Pulmonary artery endothelial cell (primary cell): ENCODE data around the gene ATP5PB. TPM values are rescaled to one million over a fixed set of nuclear protein-coding genes. Genes with fewer than 3 reads are reported as not detected.

Source experiments
- DNase-seq: peaks from one replicate; pipeline ENCODE4 v3.0.0-alpha.2; 2011; ENCODE audit warnings: low read depth, low spot score
- total RNA-seq: library from RNA; depleted of rRNA; stranded (reverse); fragments of >200 nt; gene quantifications from 2 replicates; pipeline ENCODE4 v1.2.3, GENCODE V29; 2014

Gene ATP5PB
- total RNA-seq, 1 donor from 2014 or later: 284 TPM

- no peak for DNase-seq
These were observed 2.0 kb upstream of the ATP5PB start for GRCh38 chr1:111446967-111447892.

GRCh38 chr1:111448482-111448917 lies 764 bp upstream of the ATP5PB start:
- no peak for DNase-seq

- DNase-seq: no peak
These were observed 396 bp downstream of the ATP5PB start for GRCh38 chr1:111449703-111450017.

- no peak for DNase-seq
These were observed 921 bp downstream of the ATP5PB start for GRCh38 chr1:111450185-111450584.

GRCh38 chr1:111452581-111452980 lies 3.3 kb downstream of the ATP5PB start:
- no peak for DNase-seq

GRCh38 chr1:111453706-111454105 lies 4.4 kb downstream of the ATP5PB start:
- DNase-seq: no peak

- no peak for DNase-seq
These were observed 5.8 kb downstream of the ATP5PB start for GRCh38 chr1:111454859-111455641.

- DNase-seq: no peak
These were observed 6.4 kb downstream of the ATP5PB start for GRCh38 chr1:111455642-111456031.

GRCh38 chr1:111461765-111462164 lies 12.5 kb downstream of the ATP5PB start:
- DNase-seq: no peak

GRCh38 chr1:111462370-111463028 lies 13.2 kb downstream of the ATP5PB start:
- no peak for DNase-seq

- DNase-seq: no peak
These were observed 13.9 kb downstream of the ATP5PB start for GRCh38 chr1:111463029-111463683.

GRCh38 chr1:111465754-111466153 lies 16.5 kb downstream of the ATP5PB start:
- DNase-seq: no peak

GRCh38 chr1:111466480-111466879 lies 17.2 kb downstream of the ATP5PB start:
- no peak for DNase-seq

GRCh38 chr1:111467865-111468716 lies 18.8 kb downstream of the ATP5PB start:
- DNase-seq: no peak

GRCh38 chr1:111468717-111469100 lies 19.4 kb downstream of the ATP5PB start:
- DNase-seq: no peak

- no peak for DNase-seq
These were observed 20.3 kb downstream of the ATP5PB start for GRCh38 chr1:111469539-111469938.

GRCh38 chr1:111470596-111470995 lies 21.3 kb downstream of the ATP5PB start:
- no peak for DNase-seq

GRCh38 chr1:111471012-111471411 lies 21.7 kb downstream of the ATP5PB start:
- no peak for DNase-seq

- no peak for DNase-seq
These were observed 22.3 kb downstream of the ATP5PB start for GRCh38 chr1:111471538-111471937.

GRCh38 chr1:111474106-111474505 lies 24.8 kb downstream of the ATP5PB start:
- DNase-seq: no peak

GRCh38 chr1:111474521-111474920 lies 25.3 kb downstream of the ATP5PB start:
- no peak for DNase-seq
